Adrenal gland (tissue), 12 donors: ENCODE data around the gene HIVEP3. TPM values are rescaled to one million over a fixed set of nuclear protein-coding genes. Genes with fewer than 3 reads are reported as not detected.
A peak's percentile ranks its signal among the peaks of the same experiment; 100 is the strongest.
"Not testable (repeated sequence)": the region's sequence is repeated elsewhere in the genome, so short reads cannot be mapped to it uniquely, and the experiment has no call there.

Source experiments
- DNase-seq, 7 donors: peaks; one replicate each; pipeline ENCODE4 v3.0.0-alpha.2; 2019 to 2020
- H3K27ac ChIP-seq, 5 donors: fragments of 200-600 bp; sonication (generic) in 4 of 5; 1 replicate in 3 of 5; 2 replicates in 2 of 5; pipeline versions ENCODE4 v1.5.1 to v1.8.0; 2016 to 2020; ENCODE audit warnings: mild to moderate bottlenecking in 1 of 5
- H3K27me3 ChIP-seq: fragments of 200-600 bp; 2 replicates; pipeline ENCODE4 v1.8.0; 2021
- H3K36me3 ChIP-seq, 2 donors: fragments of 200-600 bp; replicated peaks in 1 of 2; 1 replicate in 1 of 2; 2 replicates in 1 of 2; pipeline versions ENCODE4 v1.5.1 to v1.8.0; 2018 to 2022
- H3K4me1 ChIP-seq, 2 donors: fragments of 200-600 bp; replicated peaks in 1 of 2; 1 replicate in 1 of 2; 2 replicates in 1 of 2; pipeline versions ENCODE4 v1.5.1 to v1.8.0; 2018 to 2021
- H3K4me3 ChIP-seq, 4 donors: fragments of 200-600 bp; sonication (generic) in 3 of 4; one replicate each; pipeline ENCODE4 v1.5.1; 2016 to 2018
- H3K9me3 ChIP-seq, 3 donors: fragments of 200-600 bp; sonication (generic) in 1 of 3; replicated peaks in 1 of 3; 1 replicate in 2 of 3; 2 replicates in 1 of 3; pipeline versions ENCODE4 v1.5.1 to v1.8.0; 2016 to 2021
- POLR2A ChIP-seq, 2 donors: fragments of 450-650 bp; IDR thresholded peaks; one replicate each; pipeline ENCODE4 v1.6.1; 2017; ENCODE audit warnings: antibody characterized with exemption in 2 of 2, mild to moderate bottlenecking in 2 of 2, moderate library complexity in 1 of 2
- WGBS, 4 donors: extraction: QIAGEN DNeasy Blood & Tissue Kit in 2 of 4; methylation state at CpG; one replicate each; pipeline versions ENCODE4 v1.1.5 to v1.1.7; 2013 to 2017; 5-methylcytosine and 5-hydroxymethylcytosine counted together
- intact Hi-C, 2 donors: fragments of 100-400 bp; cut with DNase I; formaldehyde crosslinking; loops; one replicate each; pipeline versions ENCODE4 v1.14.1 to v1.15.0; 2022 to 2023
- polyA plus RNA-seq, 3 donors: library from polyadenylated mRNA; stranded (reverse); fragments of 200-250 nt in 2 of 3; fragments of 350-450 nt in 1 of 3; fragmentation: Illumina TruSeq in 1 of 3; extraction: RNeasy Lipid Tissue Mini Kit (QIAGEN cat#74804) in 1 of 3; gene quantifications; one replicate each; pipeline ENCODE4 v1.2.3, GENCODE V29; 2013 to 2014
- total RNA-seq, 9 donors: library from RNA; depleted of rRNA in 4 of 9; stranded (reverse); fragments of >200 nt in 4 of 9; fragments of 120-200 nt in 1 of 9; fragmentation: NEBNext Ultra II Directional in 1 of 9; extraction: Animal tissue kit (Norgen Biotek cat#: 25700) in 1 of 9; gene quantifications; one replicate each; pipeline versions ENCODE4 v1.1.0 to v1.2.4, GENCODE V29; 2013 to 2023
- TF ChIP-seq, protein P1 (sequence below), 6 experiments: fragments of 450-650 bp in 4 of 6; fragments of 200-600 bp in 2 of 6; sonication (generic) in 1 of 6; IDR thresholded peaks; 1 replicate in 5 of 6; 2 replicates in 1 of 6; pipeline versions ENCODE4 v1.5.1 to v1.8.0; 2016 to 2021; ENCODE audit warnings: antibody characterized with exemption in 6 of 6, mild to moderate bottlenecking in 2 of 6, moderate library complexity in 1 of 6
- donor health status: healthy with polysubstance abuse.
- donor health status: Bipolar disorder and iron deficiency.
- donor health status: DM: yes; HTN: yes; CAD: no.
- donor health status: DM: no; HTN: no; CAD: no.
- donor health status: DM: no; HTN: no; CAD: no.
- donor health status: DM: yes; HTN: yes; CAD: no.

Gene HIVEP3
- total and polyA plus RNA-seq, 12 donors, result 3.2 to 7.7 (median 7.0) TPM

DNA sequence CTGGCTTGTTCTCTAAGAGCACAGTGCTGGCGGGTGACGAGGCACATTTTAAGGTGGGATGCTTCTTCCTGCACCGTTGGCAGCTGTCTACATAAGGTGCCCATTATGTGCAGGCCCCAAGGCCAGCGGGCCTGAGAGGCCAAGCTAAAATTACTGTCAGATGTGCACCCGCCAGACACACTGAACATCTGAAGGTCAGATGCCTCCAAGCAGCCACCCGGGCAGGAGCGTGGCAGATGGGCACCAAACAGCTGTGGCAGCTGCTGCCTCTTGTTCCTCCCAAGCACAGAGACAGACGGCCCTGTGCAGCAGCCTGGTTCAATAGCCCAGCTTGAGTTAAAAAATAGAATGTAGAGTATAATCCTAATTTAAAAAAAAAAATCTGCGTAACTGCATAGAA, 222.3 kb downstream of the HIVEP3 start:
- Histone ChIP-seq H3K9me3 (no peaks in the 10 kb centered on the region), H3K4me3 (no peak overlapping the region), H3K36me3 (no peaks in the 10 kb centered on the region), H3K27me3 (no peaks in the 10 kb centered on the region), H3K27ac (no peak overlapping the region), H3K4me1 (no peaks in the 10 kb centered on the region)
- no peak for DNase-seq
- WGBS, 4 donors, result 84 to 90% (median 89%) methylated on average over 6 to 9 of the region's 9 CpGs
- intact Hi-C loops, result no loop called here
- no peak for TF ChIP-seq POLR2A (IDR thresholded peaks at IDR 0.05)
- TF ChIP-seq, protein P1, sequence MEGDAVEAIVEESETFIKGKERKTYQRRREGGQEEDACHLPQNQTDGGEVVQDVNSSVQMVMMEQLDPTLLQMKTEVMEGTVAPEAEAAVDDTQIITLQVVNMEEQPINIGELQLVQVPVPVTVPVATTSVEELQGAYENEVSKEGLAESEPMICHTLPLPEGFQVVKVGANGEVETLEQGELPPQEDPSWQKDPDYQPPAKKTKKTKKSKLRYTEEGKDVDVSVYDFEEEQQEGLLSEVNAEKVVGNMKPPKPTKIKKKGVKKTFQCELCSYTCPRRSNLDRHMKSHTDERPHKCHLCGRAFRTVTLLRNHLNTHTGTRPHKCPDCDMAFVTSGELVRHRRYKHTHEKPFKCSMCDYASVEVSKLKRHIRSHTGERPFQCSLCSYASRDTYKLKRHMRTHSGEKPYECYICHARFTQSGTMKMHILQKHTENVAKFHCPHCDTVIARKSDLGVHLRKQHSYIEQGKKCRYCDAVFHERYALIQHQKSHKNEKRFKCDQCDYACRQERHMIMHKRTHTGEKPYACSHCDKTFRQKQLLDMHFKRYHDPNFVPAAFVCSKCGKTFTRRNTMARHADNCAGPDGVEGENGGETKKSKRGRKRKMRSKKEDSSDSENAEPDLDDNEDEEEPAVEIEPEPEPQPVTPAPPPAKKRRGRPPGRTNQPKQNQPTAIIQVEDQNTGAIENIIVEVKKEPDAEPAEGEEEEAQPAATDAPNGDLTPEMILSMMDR (IDR thresholded peaks at IDR 0.05), result no peak

DNA sequence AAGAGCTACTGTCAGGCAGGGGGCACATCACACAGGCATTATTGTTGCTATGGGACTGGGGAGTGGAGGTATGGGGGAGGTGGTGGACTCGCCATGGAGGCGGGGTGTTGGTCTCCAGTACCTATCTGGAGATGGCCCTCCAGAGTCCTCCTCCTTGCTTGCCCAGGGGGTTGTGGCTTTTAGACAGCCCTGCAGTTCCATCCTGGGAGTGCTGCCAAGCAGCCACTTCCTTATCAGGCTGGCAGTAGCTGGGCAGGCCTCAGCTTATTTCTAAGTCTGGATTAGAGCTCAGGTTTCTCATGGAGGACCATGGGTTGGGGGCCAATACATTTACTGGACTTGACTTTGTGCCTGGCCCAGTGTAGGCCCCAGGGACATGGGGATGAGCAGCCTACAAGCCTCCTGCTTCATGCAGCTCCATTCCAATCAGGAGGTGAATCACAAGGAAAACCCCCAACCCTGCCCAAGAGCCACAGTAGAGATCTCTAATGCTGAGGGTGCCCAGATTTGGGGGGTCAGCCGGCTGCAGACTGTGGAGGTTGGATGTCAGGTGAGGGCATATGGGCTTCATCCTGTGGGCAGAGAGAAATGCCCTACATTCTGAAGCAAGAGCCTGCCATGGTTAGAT, 223.5 kb downstream of the HIVEP3 start:
- TF ChIP-seq POLR2A (IDR thresholded peaks at IDR 0.05), result no peak
- TF ChIP-seq, protein P1 (IDR thresholded peaks at IDR 0.05), result no peak
- Histone ChIP-seq H3K36me3 (no peaks in the 10 kb centered on the region), H3K27ac (no peak overlapping the region), H3K27me3 (no peaks in the 10 kb centered on the region), H3K9me3 (no peaks in the 10 kb centered on the region), H3K4me1 (no peaks in the 10 kb centered on the region), H3K4me3 (no peak overlapping the region)
- intact Hi-C loops, result no loop called here
- peak; percentile 40 to 78 (median 52) for DNase-seq
- WGBS, 4 donors, result 58 to 87% (median 83%) methylated on average over 2 to 3 of the region's 3 CpGs

DNA sequence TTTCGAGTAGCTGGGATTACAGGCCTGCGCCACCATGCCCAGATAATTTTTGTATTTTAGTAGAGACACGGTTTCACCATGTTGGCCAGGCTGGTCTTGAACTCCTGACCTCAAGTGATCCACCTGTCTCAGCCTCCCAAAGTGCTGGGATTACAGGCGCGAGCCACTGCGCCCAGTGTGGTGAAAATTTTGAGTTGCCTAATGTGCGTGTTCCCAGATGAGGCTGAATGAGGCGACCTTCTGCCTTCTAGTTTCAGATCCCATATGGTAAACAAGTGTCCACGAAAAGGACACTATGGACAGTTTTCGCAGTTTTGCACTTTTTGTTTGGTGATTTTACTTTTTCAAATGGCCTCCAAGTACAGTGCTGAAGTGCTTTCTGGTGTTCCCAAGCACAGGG, 226.8 kb downstream of the HIVEP3 start:
- H3K4me1 ChIP-seq, intact Hi-C loops, H3K36me3 ChIP-seq, H3K4me3 ChIP-seq, H3K27me3 ChIP-seq, H3K9me3 ChIP-seq, H3K27ac ChIP-seq: not testable (repeated sequence)
- WGBS, 4 donors, result 72 to 89% (median 87%) methylated on average over 10 of the region's 10 CpGs
- DNase-seq, result peak in 1 of 7 donors; percentile 13

DNA sequence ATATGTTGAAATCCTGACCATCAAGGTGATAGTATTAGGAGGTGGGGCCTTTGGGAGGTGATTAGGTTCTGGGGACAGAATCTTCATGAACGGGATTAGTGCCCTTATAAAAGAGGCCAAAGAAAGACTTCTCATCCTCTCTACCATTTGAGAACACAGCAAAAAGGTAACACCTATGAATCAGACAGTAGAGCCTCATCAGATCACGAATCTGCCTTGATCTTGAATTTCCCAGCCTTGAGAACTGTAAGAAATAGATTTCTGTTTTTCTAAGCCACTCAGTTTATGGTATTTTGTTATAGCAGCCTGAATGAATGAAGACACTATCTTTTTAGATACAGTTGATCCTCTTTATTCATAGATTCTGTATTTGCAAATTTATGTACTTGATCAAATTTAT, 227.3 kb downstream of the HIVEP3 start:
- intact Hi-C loops, result no loop called here
- Histone ChIP-seq H3K36me3 (no peaks in the 10 kb centered on the region), H3K27me3 (no peaks in the 10 kb centered on the region), H3K27ac (no peak overlapping the region), H3K4me1 (peaks cover 0 to 5% of the 10 kb centered on the region in 2 donors), H3K9me3 (no peaks in the 10 kb centered on the region), H3K4me3 (no peak overlapping the region)
- DNase-seq, result no peak
- 75 to 85% (median 81%) methylated on average over 2 of the region's 2 CpGs for WGBS, 4 donors
- TF ChIP-seq, protein P1 (IDR thresholded peaks at IDR 0.05), result no peak
- no peak for TF ChIP-seq POLR2A (IDR thresholded peaks at IDR 0.05)

DNA sequence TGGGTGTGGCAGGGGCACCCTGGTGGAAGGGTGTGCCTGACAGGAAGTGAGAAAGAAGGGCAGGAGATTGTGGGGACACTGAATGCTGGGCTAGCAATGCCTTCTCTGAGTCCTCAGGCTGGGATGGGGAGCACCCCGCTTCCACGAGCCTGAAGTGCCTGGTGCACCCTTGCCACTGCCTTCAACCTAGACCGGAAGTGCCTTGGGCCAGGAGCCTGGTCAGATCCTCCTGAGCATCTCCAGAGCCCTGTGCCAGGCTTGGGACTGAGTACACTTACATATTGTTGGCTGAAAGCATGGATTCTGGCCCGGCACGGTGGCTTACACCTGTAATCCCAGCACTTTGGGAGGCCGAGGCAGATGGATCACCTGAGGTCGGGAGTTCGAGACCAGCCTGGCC, 228.4 kb downstream of the HIVEP3 start:
- no peaks in the 10 kb centered on the region for H3K36me3 ChIP-seq
- TF ChIP-seq, protein P1 (IDR thresholded peaks at IDR 0.05), result no peak
- TF ChIP-seq POLR2A (IDR thresholded peaks at IDR 0.05), result no peak
- no peak for DNase-seq
- no peak overlapping the region for H3K27ac ChIP-seq
- intact Hi-C loops, result no loop called here
- H3K4me1 ChIP-seq, result peaks cover 0 to 5% of the 10 kb centered on the region in 2 donors
- no peaks in the 10 kb centered on the region for H3K9me3 ChIP-seq
- WGBS, 4 donors, result 88 to 95% (median 93%) methylated on average over 6 to 8 of the region's 8 CpGs
- H3K27me3 ChIP-seq, result no peaks in the 10 kb centered on the region
- H3K4me3 ChIP-seq, result no peak overlapping the region
